Activated CD8-positive, alpha-beta memory T cell treated with anti-CD3 and anti-CD28 coated beads, Interleukin-2, amount 50 U/mL, for 48 hours (primary cell): ENCODE data around the gene TPK1.
"Not testable (repeated sequence)": the region's sequence is repeated elsewhere in the genome, so short reads cannot be mapped to it uniquely, and the experiment has no call there.

ENCODE experiments used
- DNase-seq: peaks from one replicate; pipeline ENCODE4 v3.0.0-alpha.2; 2020

Gene TPK1

DNA sequence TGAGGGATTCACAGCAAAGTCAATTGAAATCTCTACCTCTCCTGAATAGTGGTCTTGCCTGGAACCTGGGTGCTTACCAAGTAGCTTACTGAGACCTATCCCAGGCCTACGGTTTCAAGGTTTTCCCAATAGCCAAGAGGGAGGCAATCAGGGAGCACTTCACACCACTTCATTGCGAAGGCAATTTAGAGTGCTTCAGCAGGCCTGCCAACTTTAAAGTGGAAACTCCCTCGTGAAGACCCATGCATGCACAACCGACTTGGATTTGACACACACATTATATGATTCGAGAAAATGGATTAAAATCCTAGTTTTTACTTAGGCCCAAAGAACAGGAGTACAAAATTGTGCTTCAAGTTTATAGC, 380.8 kb downstream of the TPK1 start:
- DNase-seq, result no peak

DNA sequence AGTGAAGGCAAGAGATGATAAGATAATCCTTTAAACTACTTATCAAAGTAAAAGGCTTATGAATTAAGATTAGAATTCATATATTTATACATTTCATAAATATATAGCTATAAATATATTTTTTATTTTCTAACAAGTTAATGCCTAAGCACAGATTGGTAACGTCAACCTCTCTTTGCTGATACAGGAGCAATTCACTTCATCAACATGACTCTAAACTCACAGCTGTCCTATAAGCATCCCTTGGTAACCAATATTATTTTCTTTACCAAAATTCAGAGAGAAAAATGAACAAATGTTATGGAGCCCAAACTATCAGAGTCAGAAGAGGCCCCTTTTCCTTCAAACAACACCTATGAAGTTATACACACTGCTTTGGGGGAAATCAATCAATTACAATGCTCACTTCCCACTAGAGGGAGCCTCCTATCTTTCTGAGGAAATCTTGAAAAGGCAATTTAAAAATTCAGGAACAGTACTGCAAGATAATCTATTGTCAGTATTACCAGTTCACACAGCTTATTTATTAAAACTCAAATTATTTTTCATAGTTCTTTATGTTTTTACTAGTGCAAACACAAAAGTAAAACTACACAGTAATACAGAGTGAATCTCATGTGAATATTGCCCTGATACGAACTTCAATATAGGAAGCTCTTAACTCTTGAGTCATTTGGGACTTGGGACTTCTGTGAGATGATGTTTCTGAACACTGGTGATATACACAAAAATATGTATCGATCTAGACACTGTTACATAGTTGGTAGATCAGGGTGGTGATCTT, 381.4 kb downstream of the TPK1 start:
- DNase-seq, result no peak

DNA sequence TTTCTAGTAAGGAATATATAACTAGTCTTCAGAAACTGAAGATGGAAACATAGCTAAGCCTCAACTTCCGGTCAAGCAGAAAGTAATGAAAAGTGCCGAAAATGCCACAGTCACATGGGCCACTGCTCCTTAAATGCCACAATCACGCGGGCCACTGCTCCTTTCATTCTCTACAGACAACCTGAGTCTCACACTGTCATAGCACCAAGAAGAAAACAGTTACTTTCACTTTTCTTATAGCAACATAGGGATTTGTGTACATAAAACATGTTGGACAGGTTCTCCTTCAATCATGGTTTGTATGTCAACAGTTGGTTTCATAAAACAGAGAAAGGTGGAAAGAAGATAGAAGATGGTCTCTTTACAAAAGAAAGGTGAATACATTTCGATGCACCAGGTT, 383.8 kb downstream of the TPK1 start:
- no peak for DNase-seq

DNA sequence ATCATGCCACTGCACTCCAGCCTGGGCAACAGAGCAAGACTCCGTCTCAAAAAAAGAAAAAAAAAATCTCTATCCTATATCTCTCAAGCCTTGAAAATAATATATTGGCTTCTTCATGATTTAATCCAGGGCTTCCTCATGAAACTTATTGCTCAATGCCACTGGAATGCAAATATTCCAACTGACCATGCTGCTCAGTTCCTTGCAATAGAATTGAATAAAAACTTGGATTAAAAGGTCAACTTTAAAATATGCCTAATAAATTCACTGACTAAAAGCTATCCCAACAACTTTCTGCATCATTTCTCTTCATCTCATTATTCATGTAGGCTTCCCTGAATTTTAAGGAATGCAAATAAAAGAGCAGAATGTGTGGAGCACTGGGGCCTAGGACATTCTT, 390.3 kb downstream of the TPK1 start:
- DNase-seq, result no peak

DNA sequence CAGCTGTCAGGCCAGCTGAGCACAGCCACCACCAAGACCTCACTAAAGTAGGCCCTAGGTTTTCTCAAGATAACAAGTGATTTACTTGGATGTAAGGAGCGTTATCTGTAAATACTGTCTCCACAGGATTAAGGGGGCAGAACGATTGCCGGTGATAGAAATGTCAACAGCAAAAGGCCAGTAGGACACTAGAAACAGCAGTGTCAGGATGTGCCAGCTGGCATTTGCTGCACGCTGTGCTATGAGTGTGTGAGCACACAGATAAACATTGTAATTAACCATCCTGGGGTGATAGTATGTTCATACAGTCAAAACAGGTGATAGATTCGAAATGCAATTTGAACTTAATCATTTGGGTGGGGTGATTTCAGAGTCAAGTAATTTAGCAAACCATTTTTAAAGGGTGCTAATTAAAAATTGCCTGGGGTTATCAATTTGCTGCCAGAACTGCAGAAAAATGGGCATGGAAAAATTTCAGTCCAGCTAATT, 396.1 kb downstream of the TPK1 start:
- no peak for DNase-seq

DNA sequence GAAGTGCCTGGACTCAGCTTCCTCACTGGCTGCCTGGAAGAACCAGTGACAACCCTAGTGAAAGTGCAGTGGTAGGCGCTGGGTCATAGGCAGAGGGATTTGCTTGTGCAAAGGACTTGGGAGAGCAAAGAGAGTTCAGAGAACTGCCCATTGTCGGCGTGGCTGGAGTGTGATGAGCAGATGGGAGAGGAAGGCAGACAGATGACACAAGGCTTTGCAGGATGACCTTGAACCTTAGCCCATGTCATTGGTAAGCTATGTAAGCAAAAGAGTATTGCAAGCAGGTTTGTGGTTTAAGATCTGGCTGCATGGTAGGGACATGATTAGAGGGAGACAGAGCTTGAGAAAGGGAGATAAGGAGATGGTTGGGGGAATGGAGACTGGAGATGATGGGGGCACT, 397.1 kb downstream of the TPK1 start:
- no peak for DNase-seq

DNA sequence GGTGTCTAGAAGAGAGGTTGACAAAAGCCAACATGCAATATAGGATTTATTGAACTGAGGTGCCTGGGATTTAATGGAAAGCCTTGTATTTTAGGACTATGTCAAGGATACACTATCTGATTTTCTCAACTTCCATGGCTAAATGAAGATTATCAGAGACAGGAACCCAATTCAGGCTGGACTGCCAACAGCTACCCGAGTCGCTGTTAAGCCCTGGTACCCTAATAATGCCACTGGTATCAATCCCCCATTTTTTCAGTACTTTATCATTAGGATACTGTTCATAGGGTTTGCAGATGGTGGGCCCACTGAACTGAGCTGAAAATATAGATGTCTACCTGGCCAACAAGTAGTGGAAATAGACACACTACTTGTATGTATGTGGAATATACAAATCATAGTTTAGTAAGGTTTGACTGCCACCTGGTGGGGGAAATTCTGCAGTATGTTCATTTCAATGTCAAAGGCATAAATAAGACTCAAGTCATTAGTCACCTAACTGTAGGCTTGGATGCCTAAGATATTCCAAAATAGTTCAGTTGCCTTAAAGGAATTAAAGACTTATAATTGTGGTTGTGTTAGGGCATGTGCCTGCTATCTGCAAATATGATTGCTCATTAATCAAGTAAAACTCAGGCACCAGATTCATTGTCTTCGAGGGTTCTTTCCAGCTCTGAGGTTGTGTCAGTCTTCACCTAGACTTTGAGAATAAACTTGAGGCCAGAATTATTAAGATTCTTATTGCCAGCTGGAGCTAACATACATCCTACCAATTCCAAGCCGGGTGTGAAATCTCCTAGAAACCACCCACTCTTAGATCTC, 398.3 kb downstream of the TPK1 start:
- DNase-seq, result peak; percentile 64

DNA sequence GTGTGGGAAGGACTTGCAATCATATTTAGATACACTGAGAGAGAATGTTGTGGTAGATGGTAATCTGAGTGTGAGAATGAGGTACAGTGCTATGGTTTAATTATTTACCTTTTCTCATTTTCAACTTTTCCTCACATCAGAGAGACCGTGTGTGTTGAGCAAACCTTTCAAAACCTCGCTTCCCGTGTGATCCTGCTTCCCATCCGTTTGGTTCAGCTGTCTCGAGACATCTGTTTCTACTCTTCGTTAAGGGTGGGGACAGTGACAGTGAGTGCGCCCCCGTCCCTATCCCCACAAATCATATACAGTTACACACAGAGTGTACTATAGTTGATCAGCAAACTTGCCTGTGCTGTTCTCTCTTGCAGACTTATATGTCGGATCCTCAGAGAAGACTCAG, 399.4 kb downstream of the TPK1 start:
- DNase-seq, result no peak

DNA sequence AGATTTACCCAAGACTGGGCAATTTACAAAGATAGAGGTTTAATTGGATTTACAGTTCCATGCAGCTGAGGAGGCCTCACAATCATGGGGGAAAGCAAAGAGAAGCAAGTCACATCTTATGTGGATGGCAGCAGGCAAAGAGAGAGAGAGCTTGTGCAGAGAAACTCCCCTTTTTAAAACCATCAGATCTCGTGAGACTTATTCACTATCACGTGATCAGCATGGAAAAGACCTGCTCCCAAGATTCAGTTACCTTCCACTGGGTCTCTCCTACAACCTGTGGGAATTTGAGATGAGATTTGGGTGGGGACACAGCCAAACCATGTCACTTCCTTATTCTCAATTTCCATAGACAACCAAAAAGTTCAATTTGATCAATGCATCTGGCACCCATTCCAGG, 407.4 kb downstream of the TPK1 start:
- no peak for DNase-seq

DNA sequence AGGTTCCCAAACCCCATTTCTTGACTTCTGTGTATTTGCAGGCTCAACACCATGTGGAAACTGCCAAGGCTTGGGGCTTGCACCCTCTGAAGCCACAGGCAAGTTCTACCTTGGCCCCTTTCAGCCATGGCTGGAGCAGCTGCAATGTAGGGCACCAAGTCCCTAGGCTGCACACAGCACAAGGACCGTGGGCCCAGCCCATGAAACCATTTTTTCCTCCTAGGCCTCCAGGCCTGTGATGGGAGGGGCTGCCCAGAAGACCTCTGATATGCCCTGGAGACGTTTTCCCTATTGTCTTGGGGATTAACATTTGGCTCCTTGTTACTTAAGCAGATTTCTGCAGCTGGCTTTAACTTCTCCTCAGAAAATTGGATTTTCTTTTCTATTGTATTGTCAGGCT, 408.3 kb downstream of the TPK1 start:
- DNase-seq, result not testable (repeated sequence)

DNA sequence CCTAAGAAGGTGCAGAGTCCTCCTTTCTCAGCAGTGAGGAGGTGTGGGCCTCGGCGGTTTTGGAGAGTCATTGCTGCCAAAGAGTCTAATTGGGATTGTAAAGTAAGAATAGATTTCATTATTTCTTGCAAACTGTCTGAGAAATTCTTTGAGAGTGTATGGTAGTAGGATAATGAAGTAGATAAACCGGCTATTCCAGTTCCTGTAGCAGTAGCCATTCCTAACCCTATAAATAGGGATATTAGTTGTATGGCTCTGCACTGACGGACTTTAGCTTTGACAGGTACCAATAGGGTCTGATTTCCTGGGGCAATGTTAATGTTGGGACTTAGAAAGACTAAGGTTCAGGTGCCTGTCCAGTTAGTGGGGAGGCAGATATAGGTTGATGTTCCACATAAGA, 416.9 kb downstream of the TPK1 start:
- DNase-seq, result not testable (repeated sequence)

DNA sequence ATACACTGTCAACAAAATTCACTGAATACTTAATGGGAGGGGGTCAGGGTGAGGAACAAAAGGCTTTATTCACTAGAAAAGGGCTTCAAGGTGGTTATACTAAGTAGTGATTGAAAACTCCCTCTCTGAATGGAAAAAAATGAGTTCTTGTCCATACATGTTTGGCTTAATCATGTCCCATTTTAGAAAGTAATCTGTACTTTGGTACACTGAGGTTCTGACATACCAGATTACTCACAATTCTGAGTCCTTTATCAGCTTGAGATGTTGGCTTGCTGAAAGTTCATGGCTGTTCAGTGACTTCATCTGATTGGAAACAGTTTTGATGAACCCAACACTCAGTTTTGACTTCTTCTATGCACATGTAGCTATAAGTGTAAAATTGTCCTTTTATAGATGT, 419.5 kb downstream of the TPK1 start:
- no peak for DNase-seq

DNA sequence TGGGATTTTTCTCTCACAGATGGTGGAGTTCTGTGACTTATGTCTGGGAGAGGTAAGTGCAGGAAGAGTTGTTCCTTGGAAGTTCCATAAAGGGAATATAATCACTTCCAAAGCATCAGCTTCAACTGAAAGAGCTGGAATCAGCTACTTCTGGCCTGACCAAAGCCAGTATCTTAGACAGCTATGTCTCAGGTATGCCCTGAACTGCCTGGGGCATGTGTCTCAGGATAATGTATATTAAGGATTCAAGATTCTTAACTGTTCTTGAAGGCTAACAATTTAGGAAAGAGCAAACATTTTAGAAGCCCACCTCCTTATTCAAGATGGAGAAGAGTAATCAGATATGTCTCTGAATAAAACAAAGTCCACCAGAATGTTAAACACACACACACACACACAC, 420.0 kb downstream of the TPK1 start:
- no peak for DNase-seq

DNA sequence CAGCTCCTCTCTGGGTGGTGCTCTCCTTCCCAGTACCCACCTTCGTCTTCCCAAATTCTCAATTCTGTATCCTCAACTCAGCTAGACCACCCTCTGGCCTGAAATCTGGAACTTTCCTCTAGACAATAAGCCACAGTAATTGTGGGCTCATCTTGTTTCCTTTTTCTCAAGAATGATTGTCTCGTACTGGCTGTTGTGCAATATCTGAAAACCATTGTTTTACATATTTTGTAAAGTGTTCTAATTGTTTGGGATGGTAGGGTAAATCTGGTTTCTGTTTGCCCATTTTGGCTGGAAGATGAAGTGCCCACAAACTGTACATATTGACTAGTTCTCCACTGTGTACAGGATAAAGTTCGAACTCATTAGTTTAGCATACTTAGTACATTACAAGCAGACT, 421.0 kb downstream of the TPK1 start:
- no peak for DNase-seq

DNA sequence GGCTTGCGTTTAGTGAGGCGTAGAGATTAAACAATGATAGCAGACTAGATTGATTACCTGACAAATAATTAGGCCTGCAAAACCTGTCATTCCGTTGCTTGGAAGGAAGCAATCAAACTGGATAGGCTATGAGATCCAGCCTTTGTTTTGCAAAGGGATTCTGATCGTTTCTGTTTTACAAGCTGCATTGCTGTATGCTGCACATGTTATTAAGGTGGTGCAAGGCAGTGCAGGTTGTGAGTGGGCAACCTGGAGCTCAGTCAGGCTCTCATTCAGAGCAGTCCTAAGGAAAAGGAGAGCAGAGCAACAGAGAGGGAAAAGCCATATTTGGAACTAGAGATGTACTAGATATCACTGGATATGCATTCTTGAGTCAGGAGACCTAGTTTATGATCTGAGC, 425.4 kb downstream of the TPK1 start:
- no peak for DNase-seq

DNA sequence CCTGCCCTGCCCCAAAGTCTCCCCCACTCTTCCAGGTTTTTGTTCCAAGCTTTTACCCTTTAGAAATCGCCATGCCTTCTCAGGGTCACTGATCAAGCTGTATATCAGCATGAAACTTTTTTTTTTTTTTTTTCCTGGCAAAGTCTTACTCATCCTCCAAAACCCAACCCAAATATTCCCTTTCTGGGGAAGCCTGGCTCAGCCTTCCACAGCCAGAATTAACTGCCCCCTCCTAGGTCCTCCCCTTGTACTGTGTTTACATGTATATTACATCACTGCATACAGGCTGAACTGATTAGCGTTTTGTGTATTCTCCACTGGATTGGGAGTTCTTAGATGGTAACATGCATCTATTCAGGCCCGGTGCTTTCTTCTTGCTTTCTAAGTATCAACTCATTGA, 427.7 kb downstream of the TPK1 start:
- no peak for DNase-seq

DNA sequence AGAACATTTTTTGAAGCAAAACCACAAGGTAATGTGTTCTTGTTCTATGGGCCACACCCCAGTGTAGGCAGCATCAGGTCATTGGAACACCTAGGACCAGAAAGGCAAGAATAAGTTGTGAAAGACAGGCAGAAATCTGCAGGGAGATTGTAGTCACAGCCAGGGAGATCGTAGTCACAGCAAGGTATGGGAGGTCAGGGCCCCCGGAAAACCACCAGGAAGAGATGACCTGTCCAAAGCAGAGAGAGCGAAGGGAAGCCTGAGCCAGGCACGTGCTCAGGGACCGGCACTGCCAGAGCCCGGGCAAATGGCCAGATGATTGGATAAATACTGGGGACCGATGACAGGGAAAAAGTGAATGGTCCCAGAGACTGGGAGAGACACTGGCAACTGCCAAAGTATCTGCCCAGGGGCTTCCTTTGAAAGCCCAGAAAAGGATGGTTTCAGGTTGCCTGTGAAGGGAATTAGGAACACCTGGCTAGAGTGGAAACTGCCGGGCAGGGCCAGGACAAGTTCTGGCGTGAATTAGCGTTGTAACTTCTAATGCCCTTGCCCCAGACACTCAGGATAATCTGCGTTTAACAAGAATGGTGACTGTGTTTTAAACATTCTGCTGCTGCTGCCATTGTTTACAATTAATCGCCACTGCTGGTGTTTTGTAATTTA, 428.5 kb downstream of the TPK1 start:
- DNase-seq, result no peak

DNA sequence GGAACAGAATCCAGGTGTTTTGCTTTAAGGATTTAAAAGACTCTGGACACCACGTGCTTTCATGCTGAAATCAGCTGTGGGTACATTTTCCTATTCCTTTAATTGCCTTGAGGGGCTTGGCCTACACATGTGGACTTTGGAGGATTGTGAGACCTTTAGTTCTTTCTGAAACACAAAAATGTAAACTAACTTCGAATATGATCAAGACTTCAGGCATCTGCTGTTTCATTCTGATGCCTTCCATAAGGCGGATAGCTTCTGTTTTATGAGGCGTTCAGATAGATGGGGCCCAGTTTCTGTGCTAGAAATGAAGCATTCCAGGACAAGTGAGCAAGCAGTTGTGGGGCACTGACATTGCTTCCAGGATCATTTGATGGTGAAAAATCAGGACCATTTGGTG, 430.9 kb downstream of the TPK1 start:
- DNase-seq, result no peak

DNA sequence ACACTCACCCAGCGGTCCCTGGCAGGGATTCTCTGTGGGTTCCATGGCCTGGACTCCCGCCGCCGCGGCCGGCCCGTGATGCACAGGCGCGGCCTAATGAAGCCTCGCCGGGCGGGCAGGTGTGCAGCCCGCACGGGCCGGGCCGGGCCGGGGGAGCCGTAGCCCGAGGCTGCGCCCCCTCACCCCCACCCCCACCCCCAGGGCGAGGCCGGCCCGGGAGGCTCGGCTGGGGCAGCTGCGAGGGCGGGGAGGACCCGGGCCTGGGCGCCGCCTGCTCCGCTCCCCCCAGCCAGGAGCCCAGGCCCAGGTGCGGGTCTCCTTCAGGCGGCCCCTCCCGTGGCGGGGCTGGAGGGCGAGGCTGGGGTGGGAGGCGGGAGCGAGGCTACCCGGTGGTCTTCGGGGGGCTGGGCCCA, 432.2 kb downstream of the TPK1 start, which contains the start of gene NOBOX:
Gene NOBOX, minus strand, starts transcription at position 45 of the 413 bp plus-strand sequence.
- DNase-seq, result no peak

DNA sequence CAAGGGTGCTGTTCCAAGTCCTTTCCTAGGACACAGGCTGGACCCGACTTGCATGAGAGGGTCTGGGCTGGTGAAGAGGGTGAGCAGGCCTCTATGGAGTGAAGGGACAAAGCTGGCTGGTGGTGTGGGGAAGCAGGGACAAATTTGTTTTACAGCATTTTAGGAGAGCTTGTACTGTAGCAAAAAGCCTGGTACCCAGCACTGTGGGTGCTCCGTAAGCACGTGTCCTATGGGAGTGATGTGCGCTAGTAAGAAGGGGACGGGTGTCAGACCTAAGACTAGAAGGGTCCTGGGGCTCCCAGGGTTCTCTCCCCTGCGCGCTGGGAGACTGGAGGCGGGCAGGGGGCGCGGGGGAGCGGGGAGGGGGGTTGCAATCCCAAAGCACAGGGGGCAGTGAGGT, 432.8 kb downstream of the TPK1 start:
- no peak for DNase-seq
